Fibroblast of lung (primary cell): ENCODE results near the gene THBS4.

ENCODE experiments used
- CTCF ChIP-seq, 2 donors: IDR thresholded peaks in 1 of 2; conservative IDR thresholded peaks in 1 of 2; 1 replicate in 1 of 2; 2 replicates in 1 of 2; pipeline ENCODE4 v1.5.1; 2011 to 2012; ENCODE audit warnings: low read length in 2 of 2, control low read depth in 1 of 2, inconsistent platforms in 1 of 2, low read depth in 1 of 2, mild to moderate bottlenecking in 1 of 2
- EZH2 ChIP-seq: IDR thresholded peaks from 2 replicates; pipeline ENCODE4 v1.5.1; 2012; ENCODE audit warnings: low read length, control low read depth, mild to moderate bottlenecking; ENCODE audit errors: missing control alignments

DNA sequence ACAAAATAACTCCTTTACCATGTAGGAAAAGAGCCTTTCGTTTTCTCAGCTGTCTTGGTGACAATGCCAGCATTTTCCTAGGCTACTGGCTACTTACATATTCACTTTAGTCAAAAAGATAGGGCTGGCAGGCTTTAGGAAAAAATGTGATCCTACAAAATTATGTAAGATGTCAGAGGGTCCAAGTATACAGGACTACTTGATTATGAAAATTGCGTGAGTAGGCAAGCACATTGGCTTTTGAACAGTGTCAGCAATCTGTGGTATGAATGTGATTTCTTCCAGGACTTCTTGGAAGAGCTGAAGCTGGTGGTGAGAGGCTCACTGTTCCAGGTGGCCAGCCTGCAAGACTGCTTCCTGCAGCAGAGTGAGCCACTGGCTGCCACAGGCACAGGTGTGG is 22.8 kb downstream of the THBS4 start:
- TF ChIP-seq CTCF (conservative IDR thresholded peaks at IDR 0.05 in 1 of 2, IDR thresholded peaks at IDR 0.05 in 1 of 2; ENCODE audit: low read depth in 1 of 2, low read length in 2 of 2) = no peak
- TF ChIP-seq EZH2 = no peak
